C4-2B (cell line): ENCODE results near the gene HAPLN3.
A peak's percentile ranks its signal among the peaks of the same experiment; 100 is the strongest.

Experiments used
- CTCF ChIP-seq: fragments of 450-650 bp; conservative IDR thresholded peaks from 2 replicates; pipeline ENCODE4 v1.5.1; 2017; ENCODE audit warnings: mild to moderate bottlenecking
- ZFX ChIP-seq: fragments of 450-650 bp; IDR thresholded peaks from 2 replicates; pipeline ENCODE4 v1.6.1; 2017

DNA sequence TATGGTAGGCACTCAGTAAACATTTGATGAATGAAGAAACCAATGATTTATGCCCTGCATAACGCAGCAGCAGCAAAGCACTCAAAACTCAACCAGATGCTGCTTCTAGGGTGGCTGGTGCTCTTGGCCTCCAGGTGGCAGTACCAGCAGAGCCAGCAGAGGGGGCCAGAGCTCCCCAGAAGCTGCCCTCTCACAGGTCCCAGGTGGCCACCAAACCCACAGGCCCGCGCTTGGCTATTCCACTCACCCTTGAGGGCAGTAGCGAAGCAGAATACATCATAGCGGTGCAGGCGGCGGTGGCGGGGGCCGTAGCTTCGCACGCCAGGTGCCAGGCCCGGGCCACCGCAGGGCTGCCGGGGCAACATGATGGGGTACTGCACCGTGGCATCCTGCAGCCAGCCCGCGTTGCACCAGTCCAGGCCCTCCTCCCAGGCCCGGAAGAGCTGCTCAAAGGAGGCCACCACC is 16.6 kb downstream of the HAPLN3 start:
- peak; percentile 96 for TF ChIP-seq CTCF
- no peak for TF ChIP-seq ZFX
